Left kidney (tissue), 8 donors: ENCODE measurements around the gene LRRC8D. TPM values are rescaled to one million over a fixed set of nuclear protein-coding genes. Genes with fewer than 3 reads are reported as not detected.
"Not testable (repeated sequence)": the region's sequence is repeated elsewhere in the genome, so short reads cannot be mapped to it uniquely, and the experiment has no call there.

ENCODE experiments used
- DNase-seq: peaks from one replicate; pipeline ENCODE4 v3.0.0-alpha.2; 2013
- long read RNA-seq, 8 donors: transcript quantifications; one replicate each; lab custom pipeline, GENCODE V29; 2026
- polyA plus RNA-seq: library from polyadenylated mRNA; unstranded; fragments of 120-200 nt; gene quantifications from one replicate; pipeline ENCODE4 v1.2.1, GENCODE V29; 2013; ENCODE audit not compliant: insufficient read length

LRRC8D gene
- 41.8 TPM for polyA plus RNA-seq
- long read RNA-seq, donor 1, transcript LRRC8D-201 (3 exons, 3,950 nt), result major isoform, 9 of 55 reads
- long read RNA-seq, donor 1, partial matches to known transcripts, result 44 of 55 reads
- long read RNA-seq, donor 1, other reads (novel, unspliced or antisense), result 0 of 55 reads
- long read RNA-seq, donor 2, transcript LRRC8D-201 (3 exons, 3,950 nt), result major isoform, 7 of 48 reads
- long read RNA-seq, donor 2, partial matches to known transcripts, result 37 of 48 reads
- long read RNA-seq, donor 2, other reads (novel, unspliced or antisense), result 0 of 48 reads
- long read RNA-seq, donor 3, transcript LRRC8D-201 (3 exons, 3,950 nt), result major isoform, 5 of 8 reads
- long read RNA-seq, donor 3, partial matches to known transcripts, result 0 of 8 reads
- long read RNA-seq, donor 3, other reads (novel, unspliced or antisense), result 0 of 8 reads
- long read RNA-seq, donor 4, partial matches to known transcripts, result 0 of 2 reads
- long read RNA-seq, donor 4, other reads (novel, unspliced or antisense), result 0 of 2 reads
- long read RNA-seq, donor 5, transcript LRRC8D-201 (3 exons, 3,950 nt), result major isoform, 6 of 11 reads
- long read RNA-seq, donor 5, partial matches to known transcripts, result 0 of 11 reads
- long read RNA-seq, donor 5, other reads (novel, unspliced or antisense), result 0 of 11 reads
- long read RNA-seq, donor 6, transcript LRRC8D-201 (3 exons, 3,950 nt), result major isoform, 7 of 10 reads
- long read RNA-seq, donor 6, partial matches to known transcripts, result 0 of 10 reads
- long read RNA-seq, donor 6, other reads (novel, unspliced or antisense), result 0 of 10 reads
- long read RNA-seq, donor 7, transcript LRRC8D-201 (3 exons, 3,950 nt), result major isoform, 8 of 55 reads
- long read RNA-seq, donor 7, partial matches to known transcripts, result 41 of 55 reads
- long read RNA-seq, donor 7, other reads (novel, unspliced or antisense), result 0 of 55 reads
- long read RNA-seq, donor 8, partial matches to known transcripts, result 0 of 7 reads
- long read RNA-seq, donor 8, other reads (novel, unspliced or antisense), result 0 of 7 reads

DNA sequence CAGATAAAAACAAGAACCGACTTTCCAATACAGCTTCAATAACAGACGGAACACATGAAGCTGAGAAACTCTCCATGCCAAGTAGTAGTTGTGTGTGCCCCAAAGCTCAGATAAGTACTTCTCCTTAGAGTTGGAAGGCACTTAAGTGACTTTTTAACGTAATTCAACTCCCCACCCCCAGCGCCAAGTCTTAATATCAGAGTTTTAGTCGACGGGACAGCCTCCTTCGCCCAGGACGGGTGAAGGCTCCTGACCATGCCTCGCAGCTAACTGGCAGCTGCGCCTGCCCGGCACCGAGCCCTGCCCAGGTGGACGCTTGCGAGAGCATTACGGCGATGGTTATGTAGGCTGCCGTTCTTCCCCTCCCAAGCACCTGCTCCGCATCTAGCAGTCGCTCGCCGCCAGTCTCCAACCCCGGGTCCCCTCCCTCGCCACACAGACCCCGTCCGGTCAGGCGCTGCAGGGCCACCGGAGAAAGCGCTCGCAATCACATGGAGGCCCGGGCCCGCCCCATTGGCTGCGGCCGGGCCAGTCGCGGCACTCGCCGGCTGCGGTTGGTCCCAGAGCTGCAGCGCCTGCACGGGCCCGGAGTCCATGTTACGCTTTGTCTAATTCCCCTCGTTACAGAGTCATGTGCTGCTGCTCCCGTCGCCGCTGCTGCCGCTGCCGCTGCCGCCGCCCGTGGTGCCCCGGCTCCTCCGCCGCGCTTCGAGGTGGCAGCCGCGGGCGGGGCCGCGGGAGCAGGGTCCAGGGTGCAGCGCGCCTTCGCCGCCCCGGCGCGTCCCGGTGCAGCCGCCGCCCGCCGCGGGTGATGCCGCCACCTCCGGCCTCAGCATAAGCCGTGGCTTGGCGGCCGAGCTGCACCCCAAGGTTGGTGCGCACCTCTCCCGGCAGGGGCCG, at the start of gene LRRC8D:
Gene LRRC8D, plus strand, starts transcription at position 611 of the 900 bp plus-strand sequence. CDS start 112,037 bp downstream, outside the sequence.
- peak; percentile 83 for DNase-seq

DNA sequence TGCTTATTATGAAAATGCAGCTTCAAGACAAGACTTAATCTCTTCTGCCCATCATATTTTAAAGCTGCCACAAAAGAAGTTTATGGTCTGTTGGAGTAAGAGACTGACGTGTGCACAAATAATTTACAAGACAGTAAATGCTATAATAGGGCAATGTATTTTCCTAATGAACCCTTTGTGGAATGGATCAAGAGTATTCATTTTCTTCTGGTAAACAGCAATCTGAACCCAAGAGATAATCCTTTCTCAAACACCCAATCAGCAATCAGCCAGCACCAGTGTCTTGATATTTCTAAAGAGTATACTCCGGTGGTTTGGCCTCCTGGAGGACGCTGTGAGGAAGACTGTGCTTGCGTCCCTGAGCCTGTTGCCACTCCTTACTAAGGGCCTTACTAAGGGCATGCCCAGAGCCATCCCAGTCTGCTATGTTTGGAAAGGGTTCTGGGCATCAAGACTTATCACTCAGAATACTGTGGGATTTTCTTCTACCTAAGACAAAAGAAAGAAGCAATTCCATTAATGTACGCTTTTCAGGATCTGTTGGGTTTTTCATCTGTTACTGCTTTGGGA, 48.8 kb upstream of the LRRC8D start:
- DNase-seq, result no peak

- not testable (repeated sequence) for DNase-seq
Observed at GRCh38 chr1:89776104-89776503, 44.7 kb upstream of the LRRC8D start.

DNA sequence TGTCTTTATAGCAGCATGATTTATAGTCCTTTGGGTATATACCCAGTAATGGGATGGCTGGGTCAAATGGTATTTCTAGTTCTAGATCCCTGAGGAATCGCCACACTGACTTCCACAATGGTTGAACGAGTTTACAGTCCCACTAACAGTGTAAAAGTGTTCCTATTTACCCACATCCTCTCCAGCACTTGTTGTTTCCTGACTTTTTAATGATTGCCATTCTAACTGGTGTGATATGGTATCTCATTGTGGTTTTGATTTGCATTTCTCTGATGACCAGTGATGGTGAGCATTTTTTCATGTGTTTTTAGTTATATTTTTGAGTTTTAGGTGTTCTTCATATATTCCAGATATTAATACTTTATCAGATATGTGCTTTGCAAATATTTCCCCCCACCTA, 43.6 kb upstream of the LRRC8D start:
- DNase-seq, result not testable (repeated sequence)

DNA sequence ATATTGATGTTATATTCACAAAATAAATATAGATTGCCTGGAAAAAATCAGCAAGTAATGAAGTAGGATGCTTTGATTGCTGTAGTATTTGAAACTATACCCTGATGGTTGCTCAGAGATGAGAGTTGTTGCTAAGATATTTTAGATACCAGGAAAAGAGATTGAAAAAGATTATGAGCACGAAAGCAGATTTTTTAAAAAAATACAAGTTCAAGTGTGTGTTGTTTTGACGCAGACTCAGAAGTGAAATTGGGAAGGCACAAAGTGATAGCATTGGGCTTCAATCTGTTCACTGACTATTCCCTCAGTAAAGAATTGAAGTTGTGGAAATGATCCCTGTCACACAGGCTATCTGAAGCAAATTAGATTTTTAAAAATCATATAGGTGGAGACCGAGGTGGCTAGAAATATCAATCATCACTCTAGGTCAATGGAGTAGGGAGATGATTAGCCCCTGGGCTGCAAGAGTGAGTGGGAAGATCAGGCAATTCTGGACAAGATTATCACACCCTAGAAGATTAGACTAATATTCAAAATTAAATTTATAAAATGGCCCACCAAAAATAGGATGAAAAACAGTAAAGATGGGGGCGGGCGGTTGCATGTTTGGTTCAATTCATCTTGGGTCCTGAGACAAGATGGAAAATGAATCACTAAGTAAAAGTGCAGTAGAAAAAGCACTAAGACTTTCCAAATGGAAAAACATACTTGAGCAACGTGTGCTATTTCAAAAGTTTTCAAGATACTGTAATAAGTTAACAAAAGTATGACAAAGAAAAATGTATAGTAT, 41.5 kb upstream of the LRRC8D start:
- no peak for DNase-seq

- DNase-seq, result no peak
Observed at GRCh38 chr1:89780721-89781120, 40.1 kb upstream of the LRRC8D start.

DNA sequence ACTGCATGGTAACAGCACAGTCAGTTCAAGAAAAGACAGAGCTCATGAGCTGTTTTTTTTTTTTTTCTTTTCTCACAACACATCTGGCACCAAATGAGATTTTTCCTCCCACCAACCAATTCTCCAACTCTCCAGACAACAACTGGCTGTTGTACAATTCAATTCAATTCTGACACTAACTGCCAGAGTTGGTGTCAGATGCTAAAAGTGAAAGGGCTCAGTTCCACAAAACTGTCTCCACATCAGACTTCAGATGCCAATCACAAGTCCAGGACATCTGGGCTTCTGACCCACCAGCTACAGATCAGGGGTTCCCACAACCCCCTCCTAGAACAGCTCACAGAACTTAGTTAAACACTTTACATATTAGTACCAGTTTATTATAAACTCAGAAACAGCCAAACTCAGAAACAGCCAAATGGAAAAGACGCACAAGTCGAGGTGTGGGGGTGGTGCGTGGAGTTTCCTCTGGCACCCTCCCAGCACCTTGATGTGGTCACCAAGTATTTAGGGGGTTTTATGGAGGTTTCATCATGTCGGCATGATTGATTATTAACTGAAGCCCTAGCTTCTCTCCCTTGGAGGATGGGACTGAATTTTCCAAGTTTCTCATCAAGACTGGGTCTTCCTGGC, 39.2 kb upstream of the LRRC8D start:
- no peak for DNase-seq

DNA sequence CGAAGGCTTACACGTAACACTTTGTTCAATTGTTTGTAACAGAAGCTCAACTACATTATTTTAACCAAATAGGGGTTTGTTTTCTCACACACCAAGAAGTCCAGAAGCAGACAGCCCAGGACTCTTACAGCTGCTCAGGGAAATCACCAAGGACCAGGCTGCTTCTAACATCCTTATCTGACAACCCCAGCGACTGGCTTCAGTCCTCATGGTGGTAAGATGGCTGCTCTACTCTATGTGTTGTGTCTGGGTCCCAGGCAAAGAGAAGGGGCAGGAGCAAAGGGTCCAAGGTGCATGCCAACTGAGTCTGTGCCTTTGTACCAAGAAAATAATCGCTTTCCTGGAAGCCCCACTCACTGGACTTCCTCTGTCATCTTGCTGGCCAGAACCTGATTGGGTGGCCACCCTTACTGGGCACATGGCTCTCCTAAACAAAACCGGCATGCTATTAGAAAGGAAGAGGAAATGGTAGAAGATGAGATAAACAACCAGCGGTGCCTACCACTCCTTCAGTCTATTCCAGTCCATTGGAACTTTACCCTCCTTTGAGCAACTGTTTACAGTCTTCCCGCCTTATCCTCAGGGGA, 34.1 kb upstream of the LRRC8D start:
- no peak for DNase-seq

DNA sequence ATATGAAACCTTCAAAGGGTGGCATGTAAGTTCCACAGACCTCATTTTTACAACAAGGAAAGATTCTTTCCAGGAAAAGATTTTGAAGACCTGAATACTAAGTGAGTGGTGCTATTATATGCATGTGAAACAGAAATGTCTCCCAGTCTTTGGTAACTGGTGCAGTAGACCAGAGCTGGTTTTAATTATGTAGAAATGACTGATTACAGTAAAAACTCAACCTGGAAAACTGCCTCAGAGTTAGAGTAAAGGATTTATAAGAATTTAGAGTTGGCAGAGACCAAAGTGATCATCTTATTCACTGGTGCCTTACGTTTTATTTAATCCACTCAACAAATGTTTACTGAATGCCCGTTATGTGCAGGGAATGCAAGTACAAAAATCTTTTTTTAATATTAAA, 30.2 kb upstream of the LRRC8D start:
- no peak for DNase-seq

GRCh38 chr1:89791064-89791726, 29.6 kb upstream of the LRRC8D start:
- DNase-seq, result no peak

DNA sequence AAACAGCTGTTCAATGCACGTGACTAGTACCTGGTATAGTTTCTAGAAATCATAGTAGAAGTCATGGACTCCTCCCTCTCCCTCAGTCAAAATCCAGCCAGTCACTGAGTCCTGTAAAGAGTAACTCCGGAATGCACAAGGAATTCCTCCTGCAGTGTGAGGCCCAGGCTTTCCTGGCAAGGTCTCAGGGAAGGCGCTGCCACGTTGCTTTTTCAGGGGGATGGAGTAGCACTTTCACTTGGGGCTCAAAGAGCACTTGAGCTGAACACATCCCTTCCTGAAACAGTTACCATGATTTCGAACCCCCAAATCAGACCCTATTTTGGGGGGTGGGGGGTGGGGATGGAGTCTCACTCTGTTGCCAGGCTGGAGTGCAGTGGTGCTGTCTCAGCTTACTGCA, 26.4 kb upstream of the LRRC8D start:
- DNase-seq, result no peak

GRCh38 chr1:89795571-89795970, 25.3 kb upstream of the LRRC8D start:
- not testable (repeated sequence) for DNase-seq

DNA sequence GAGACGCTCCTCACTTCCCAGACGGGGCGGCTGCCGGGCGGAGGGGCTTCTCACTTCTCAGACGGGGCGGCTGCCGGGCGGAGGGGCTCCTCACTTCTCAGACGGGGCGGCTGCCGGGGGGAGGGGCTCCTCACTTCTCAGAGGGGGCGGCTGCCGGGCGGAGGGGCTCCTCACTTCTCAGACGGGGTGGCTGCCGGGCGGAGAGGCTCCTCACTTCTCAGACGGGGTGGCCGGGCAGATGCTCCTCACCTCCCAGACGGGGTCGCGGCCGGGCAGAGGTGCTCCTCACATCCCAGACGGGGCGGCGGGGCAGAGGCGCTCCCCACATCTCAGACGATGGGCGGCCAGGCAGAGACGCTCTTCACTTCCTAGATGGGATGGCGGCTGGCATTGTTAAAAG, 23.0 kb upstream of the LRRC8D start:
- not testable (repeated sequence) for DNase-seq

DNA sequence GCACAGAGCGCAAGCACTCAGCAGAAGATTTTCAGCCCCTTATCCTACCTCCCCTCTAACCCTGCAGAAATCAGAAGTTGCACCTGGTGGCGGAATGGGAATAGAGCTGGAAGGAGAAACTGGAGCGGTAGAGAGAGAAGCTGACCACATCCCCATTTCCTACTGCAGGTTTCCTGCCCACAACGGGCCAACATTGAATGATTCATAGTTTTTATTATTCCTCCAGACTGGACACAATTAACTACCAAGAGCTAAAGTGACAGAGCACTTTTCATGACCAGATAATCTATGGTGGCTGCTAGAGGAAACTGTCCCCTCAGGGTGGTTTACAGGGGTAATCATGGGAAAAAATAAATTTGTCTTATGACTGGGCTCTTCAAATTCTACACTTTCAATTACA, 21.3 kb upstream of the LRRC8D start:
- DNase-seq, result no peak

DNA sequence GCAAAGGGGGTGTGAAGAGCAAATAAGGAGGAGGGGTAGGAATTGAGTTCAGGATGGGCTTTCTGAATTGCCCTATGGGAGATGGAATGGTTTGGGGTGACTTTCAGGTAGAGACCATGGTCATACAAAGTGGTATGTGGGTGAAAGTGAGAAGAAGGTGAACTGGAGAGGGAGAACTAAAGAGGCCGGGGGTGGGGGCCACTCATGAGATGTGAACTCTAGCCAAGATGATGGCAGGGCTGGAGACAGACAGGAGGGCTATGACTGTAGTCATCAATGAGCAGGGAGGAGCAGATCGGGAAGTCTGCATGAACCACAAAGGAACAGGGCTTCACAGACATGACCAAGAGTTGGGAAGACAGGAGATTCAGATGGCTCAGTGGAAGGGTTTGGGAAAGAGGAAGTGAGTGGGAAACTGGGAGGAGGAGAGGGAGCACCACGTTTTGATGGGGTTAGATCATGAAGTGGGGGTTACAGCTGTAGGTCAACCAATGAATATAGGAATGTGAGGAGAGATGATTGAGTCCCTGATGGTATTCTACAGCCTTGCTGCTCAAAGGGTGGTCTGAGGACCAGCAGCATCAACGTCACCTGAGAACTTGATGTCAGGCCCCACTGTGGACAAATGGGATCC, 20.7 kb upstream of the LRRC8D start:
- DNase-seq, result no peak

DNA sequence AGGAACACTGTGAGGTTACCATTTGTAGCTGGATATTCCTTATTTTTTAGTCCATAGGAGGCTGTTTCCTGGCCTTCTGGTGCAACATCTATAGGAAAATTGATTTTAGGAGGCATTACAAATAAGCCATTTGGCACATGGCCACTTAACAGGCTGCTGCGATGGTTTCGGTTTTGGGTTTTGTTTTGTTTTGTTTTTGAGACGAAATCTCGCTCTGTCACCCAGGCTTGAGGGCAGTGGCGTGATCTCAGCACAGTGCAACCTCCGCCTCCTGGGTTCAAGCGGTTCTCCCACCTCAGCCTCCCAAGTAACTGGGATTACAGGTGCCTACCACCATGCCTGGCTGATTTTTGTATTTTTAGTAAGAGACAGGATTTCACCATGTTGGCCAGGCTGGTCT, 20.1 kb upstream of the LRRC8D start:
- DNase-seq, result no peak

DNA sequence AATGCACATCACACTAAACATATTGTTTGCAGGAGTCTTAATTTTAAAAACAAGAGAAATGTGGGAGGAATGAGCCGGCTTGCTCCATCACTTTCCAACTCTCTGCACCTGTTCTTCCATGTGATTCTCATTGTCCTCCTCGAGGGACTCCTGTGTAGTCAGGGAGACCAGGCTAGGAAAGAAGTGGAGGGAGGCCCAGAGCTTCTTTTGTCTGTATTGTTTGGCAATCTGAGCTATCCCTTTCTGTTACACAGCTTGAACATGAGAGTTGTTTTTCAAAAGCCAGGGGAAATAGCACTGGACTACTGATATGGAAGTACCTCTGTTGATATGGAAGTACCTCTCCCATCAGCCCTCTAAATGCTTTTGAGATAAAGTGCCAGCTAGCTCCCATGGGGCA, 18.8 kb upstream of the LRRC8D start:
- DNase-seq, result no peak

GRCh38 chr1:89802841-89803240, 18.0 kb upstream of the LRRC8D start:
- no peak for DNase-seq
